NCI-H128 (cell line): ENCODE data around the gene NID2.

Source experiments
- DNase-seq: peaks from one replicate; lab custom pipeline; 2025; ENCODE audit not compliant: unreplicated experiment; lab: John Stamatoyannopoulos, UW

Gene NID2

GRCh38 chr14:52068615-52069306 is at the start of gene NID2:
Gene NID2, minus strand, starts transcription at chr14:52069059. Its CDS starts 65 bp downstream, at chr14:52068994.
- DNase-seq = peak; percentile 11

DNA sequence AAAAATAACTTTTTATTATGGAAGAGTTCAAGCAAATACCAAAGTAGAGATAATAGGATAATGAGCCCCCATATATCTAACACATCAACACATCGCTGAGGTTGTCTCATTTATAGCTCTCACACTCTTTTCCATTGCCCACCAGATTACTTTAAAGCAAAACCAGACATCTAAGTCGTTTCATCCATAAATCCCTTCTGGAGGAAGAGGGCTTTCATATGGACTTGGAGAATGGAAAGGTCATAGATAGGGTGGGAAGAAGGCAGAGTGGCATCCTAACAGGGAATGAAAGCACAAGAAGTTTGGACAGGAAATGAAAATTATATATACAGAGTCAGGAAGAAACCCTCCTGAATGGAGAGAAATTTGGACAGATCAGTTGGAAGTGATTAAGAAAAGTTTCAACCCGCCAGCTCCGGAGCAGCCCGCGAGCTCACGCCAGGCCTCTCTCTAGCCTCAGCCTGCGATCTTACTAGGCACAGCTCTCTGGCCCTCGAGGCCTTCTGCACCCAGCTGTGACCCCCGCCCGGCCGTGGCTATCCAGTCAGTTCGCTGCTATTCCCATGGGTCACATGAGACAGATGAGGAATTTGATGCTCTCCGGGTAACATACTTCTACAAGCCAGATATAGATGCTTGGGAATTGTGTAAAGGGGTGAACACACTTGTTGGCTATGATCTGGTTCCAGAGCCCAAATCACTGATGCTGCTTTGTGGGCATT is 48.4 kb upstream of the NID2 start:
- DNase-seq = no peak

DNA sequence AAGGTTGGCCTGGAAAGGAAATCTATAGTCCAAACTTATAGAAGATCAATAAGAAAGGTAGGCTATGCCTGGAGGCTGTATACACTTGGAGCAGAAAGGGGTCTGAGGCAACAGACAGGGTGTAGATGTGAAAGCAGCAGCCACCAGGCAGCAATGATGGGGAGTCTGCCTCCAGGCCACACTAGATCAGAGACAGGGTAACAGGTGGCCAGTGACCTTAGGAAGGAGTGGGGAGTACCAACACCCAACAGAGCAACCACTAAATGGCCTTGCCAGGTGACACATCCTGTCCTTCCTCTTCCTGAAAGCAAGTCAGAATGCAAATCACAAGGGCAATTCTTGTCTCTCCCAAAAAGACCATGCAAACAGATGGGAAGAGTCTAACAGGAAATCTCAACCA is 46.4 kb upstream of the NID2 start:
- no peak for DNase-seq

DNA sequence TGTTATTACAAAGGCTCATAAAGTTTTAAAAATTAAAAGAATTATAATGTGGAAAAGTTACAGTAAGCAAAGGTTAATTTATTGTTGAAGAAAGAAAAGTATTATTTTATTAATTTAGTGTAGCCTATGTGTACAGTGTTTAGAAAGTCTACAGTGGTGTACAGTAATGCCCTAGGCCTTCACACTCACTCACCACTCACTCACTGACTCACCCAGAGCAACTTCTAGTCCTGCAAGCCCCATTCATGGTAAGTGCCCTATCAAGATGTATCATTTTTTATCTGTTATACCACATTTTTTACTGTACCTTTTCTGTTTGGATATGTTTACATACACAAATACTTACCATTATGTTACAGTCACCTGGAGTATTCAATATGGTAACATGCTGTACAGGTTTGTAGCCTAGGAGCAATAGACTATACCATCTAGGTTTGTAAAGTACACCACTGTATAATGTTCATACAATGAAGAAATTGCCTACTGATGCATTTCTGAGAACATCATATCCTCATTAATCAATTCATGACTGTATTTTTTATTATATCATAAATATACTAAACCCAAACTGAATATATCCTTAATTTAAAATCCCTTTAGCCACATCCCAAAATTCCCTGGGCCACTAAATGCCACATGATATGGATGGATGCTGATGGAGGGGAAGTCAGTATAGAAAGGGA is 43.6 kb upstream of the NID2 start:
- DNase-seq = no peak

GRCh38 chr14:52111583-52111982 is 42.7 kb upstream of the NID2 start:
- DNase-seq = no peak

DNA sequence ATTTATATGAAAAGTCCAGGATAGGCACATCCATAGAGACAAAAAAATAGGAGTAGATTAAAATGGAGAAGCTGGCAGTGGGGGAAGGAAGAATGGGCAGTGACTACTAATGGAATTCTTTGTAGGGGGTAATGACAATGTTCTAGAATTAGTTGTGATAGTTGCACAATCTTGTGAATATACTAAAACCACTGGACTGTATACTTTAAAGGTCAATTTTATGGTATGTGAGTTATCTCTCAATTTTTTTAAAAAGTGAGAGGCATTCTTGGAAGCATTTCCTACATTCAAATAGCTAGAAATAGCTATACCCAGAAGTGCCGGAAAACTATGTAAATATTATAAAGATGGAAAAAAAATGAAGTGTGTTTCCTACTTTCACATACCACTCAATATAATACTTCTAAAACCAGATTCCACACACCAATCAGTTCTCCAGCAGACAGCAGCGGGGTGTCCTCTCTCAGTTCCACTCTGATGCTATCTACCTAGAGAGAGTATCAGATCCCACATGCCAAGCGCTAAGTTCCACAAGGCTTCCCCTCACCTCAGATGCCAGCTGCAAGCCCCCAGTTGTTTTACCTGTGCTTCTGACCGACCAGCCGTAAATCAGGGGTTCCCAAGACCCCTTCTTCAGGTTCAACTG is 41.7 kb upstream of the NID2 start:
- no peak for DNase-seq

DNA sequence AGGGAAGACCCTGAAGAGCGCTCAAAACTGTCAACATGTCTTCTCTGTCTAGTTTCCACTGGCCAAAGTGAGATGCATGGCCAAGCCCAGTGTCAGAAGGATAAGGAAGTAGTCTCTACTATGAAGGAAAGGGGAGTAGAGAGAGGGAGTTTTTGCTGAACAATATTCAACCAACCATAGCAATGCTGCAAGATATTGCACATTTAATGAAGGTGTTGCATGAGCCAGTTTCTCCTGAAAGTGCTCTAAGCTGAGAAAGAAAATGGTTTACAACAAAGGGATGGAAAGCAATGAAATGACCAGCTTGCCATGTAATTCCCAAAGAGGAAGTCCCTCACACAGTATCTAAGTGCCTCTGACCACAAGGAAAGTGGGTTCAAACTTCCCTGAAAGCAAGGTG is 40.0 kb upstream of the NID2 start:
- DNase-seq = no peak

DNA sequence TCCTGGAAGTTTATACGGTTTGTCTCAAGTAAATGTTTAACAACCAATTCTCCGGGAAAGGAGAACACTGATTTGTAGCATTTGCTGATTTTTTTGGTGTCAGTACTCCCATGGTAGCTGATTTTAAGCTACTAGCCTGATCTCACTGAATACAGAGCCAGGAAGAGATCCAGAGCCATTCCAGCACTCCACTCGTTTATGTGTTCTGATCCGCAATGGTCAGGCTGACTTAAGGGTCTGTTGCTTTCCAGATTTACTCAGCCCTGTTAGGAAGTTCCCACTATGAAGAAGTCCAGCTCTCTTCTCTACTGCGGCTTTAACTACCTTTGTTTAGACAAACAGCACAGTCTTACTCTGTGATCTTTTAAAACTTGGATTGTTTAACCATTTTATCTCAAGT is 38.0 kb upstream of the NID2 start:
- no peak for DNase-seq

DNA sequence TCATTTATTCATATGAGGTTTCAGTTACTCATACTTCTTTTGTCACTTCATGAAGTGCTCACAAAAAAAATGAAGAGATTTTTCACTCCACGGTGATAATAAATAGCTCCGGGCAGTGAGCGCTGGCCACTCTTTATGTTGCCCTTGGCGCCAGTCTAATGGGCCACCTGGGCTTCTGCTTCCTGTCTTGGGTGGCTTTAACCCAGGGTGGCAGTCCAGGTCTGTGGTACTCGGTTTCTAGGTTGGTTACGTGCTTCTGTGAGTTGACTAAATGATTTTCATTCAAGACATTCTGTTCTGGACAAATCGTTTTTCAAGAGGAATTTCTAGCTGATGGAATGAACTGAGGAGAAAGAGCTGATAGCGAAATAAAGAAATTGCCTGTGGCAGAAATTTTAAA is 34.6 kb upstream of the NID2 start:
- DNase-seq = no peak

GRCh38 chr14:52095794-52096193 is 26.9 kb upstream of the NID2 start:
- no peak for DNase-seq

DNA sequence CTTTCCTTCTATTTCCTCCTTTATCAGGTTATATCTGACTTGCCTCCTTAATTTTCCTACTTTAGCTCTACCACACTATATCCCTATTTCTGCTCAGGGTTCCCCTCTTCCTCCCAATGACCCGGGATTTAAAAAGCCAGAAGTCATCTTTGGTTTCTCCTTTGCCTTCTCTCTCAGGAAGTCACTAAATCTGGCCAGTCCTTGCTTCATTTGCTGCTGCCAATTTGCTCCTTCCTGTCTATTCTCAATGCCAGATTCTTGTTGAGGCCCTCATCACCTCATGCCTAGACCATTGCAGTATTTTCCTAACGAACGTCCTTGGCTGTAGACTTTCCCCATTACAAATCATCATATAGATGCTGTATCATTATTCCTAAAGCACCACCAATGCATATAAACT is 26.5 kb upstream of the NID2 start:
- no peak for DNase-seq

- DNase-seq = no peak
Measured at GRCh38 chr14:52094546-52095271, 25.9 kb upstream of the NID2 start.

DNA sequence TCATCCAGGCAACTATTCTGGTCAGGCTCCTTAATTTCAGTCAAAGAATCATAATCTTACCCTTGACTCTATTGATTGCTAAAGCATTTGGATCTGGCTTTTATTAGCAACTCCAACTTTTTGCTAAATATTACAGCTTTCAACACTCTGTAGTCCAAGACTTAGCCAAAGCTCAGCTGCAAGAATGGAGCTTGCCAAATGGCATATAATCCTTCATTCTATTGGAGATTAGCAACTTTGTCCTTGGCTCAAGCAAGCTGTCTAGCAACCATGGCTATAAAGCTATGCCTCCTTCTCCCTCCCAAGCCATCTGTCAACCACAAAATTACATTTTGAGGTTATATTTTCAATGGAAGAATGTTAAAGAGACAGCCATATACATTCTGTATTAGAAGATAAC is 23.1 kb upstream of the NID2 start:
- DNase-seq = no peak

- no peak for DNase-seq
Measured at GRCh38 chr14:52090936-52091335, 22.1 kb upstream of the NID2 start.

GRCh38 chr14:52089218-52089617 is 20.4 kb upstream of the NID2 start:
- DNase-seq = no peak

- DNase-seq = no peak
Measured at GRCh38 chr14:52086711-52087110, 17.9 kb upstream of the NID2 start.

DNA sequence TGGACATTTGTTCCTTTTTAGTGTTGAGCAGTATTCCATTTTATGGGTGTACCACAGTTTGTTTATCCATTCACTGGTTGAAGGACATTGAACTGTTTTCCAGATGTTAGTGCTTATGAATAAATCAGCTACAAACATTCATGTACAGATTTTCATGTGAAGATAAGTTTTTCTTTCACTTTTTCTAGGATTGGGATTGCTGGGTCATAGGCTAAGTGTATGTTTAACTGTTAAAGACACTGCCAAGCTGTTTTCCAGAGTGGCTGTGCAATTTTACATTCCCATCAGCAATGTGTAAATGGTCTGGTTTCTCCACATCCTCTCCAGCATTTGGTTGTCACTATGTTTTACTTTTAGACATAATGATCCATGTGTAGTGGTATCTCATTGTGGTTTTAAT is 14.0 kb upstream of the NID2 start:
- no peak for DNase-seq

GRCh38 chr14:52081964-52082363 is 13.1 kb upstream of the NID2 start:
- no peak for DNase-seq

DNA sequence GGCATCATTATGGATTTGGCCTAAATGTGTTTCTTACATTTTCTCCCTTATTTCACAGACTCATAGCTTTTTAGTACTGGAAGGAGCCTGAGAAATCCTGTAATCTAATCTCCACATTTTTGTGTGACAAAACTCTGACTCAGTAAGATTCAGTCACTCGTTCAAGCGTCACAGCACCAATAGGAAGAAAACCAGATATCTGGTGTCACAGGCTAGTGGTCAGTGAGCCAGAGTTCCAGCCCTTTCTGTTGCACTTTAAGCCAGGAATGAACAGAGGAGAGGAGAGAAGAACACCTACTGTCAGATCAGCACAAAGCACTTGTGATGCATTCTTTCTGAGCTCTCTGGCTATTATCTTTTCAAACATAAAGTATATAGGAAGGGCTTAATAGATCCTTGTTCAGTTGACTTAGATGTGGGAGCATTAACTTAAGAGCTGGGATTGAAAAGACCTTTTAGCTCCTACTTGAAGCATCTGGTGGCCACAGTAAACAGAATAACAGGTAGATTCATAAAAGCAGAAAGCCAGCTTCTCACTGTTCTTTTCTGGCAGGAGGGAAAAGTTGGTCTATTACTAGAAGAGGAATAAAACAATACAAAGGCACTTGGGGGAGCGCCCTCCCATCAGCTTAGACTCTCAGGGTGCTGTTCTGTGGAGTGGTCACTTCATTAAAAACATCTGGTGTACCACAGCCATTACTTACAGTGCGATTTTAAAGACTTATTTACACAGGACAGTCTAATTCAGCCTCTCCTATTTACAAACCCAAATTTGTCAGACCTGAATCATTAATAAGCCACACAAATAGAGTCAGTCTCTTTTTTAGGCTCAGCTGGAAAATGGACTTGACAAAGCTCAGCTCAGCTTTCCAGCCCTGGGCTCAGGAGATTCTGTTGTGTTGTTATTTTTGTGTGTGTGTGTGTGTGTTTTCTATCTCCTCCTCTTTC is 12.2 kb upstream of the NID2 start:
- DNase-seq = peak; percentile 44
